Activated CD4-positive, alpha-beta T cell treated with anti-CD3 and anti-CD28 coated beads, Interleukin-2, amount 50 U/mL, for 48 hours (primary cell): ENCODE data around the gene PLXNB2.
"Not testable (repeated sequence)": the region's sequence is repeated elsewhere in the genome, so short reads cannot be mapped to it uniquely, and the experiment has no call there.

Experiments used
- DNase-seq, 2 experiments: peaks; one replicate each; pipeline ENCODE4 v3.0.0-alpha.2; 2020

The PLXNB2 gene

GRCh38 chr22:50306753-50307749, at the start of gene PLXNB2:
Gene PLXNB2 (minus strand): TSS chr22:50307646. CDS start chr22:50290584, 17,062 bp downstream.
- DNase-seq = peak; percentile 29 to 56

DNA sequence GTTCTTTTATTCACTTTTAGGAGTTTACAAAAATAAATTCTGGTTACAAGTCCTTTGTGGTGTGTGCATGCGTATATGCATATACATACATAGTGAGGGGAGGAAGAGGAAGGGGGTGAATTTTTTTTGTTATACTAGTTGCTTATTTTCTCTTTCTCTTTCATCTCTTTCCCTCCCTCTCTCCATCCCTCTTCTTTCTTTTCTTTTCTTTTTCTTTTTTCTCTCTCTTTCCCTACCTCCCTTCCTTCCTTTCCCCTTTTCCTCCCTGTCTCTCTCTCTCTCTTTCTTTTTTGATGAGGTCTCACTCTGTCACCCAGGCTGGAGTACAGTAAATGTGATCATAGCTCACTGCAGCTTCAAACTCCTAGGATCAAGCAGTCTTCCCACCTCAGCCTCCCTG, 49.8 kb upstream of the PLXNB2 start:
- DNase-seq = no peak

- no peak for DNase-seq
Observed at GRCh38 chr22:50356186-50356585, 48.7 kb upstream of the PLXNB2 start.

DNA sequence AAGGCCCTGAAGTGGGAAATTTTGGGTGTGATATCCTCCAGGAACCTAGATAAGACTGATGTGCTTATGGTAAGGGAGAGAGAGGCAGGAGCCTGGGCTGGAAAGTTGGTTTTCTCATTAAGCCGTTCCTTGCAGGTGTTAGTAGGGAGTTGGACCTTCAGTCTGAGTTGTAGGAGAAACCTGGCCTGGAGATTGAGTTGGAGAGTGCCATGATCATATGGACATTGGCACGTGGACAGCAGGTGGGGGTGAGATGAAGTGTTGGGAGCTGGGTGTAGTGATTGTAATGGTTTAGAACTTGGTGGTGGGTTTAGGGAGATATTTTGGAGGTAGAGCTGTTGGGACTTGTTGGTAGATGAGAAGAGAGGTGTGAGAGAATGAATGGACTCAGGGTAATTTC, 40.6 kb upstream of the PLXNB2 start:
- DNase-seq = no peak

DNA sequence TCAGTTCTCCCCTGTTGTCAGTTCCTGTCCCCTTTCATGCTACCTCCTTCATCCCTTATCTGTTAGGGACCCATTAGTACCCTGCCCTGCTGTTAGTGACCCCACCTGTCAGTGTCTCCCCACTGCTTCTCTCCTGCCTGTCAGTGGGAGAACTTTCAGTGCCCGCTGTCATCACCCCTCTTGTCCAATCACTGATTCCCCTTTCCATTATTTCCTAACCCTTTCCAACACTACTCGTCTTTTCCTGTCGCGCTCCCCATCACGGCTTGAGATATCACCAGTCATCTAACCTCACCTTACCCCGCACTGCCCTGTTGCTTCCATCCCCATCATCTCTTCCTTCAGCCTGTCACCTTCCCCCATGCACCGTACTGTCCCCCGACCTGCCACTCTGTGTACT, 39.7 kb upstream of the PLXNB2 start:
- DNase-seq = no peak

GRCh38 chr22:50346470-50346869, 39.0 kb upstream of the PLXNB2 start:
- no peak for DNase-seq

DNA sequence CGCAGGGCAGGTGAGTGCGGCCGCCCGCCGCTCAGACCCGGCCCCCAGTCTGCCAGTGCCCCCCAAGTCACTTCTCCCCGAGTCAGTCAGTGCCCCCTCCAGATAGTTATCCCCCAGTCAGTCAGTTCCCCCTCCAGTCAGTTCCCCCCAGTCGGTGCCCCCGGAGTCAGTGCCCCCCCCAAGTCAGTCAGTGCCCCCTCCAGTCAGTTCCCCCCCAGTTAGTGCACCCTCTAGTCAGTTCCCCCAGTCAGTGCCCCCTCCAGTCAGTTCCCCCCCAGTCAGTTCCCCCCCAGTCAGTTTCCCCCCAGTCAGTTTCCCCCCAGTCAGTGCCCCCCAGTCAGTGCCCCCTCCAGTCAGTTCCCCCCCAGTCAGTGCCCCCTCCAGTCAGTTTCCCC, 36.1 kb upstream of the PLXNB2 start:
- DNase-seq = peak in 1 of 2 experiments; percentile 32

- peak; percentile 88 for DNase-seq
Observed at GRCh38 chr22:50342651-50343540, 35.5 kb upstream of the PLXNB2 start, which contains the start of gene PPP6R2. Gene PPP6R2 (plus strand): TSS chr22:50343327. CDS start chr22:50393909, 50,582 bp downstream.

GRCh38 chr22:50341977-50342650, 34.7 kb upstream of the PLXNB2 start:
- peak; percentile 93 to 95 for DNase-seq

GRCh38 chr22:50339945-50340879, 32.8 kb upstream of the PLXNB2 start:
- peak in 1 of 2 experiments; percentile 17 for DNase-seq

- DNase-seq = no peak
Observed at GRCh38 chr22:50338860-50339462, 31.5 kb upstream of the PLXNB2 start.

GRCh38 chr22:50338042-50338573, 30.7 kb upstream of the PLXNB2 start:
- no peak for DNase-seq

GRCh38 chr22:50337262-50338041, 30.0 kb upstream of the PLXNB2 start:
- no peak for DNase-seq

DNA sequence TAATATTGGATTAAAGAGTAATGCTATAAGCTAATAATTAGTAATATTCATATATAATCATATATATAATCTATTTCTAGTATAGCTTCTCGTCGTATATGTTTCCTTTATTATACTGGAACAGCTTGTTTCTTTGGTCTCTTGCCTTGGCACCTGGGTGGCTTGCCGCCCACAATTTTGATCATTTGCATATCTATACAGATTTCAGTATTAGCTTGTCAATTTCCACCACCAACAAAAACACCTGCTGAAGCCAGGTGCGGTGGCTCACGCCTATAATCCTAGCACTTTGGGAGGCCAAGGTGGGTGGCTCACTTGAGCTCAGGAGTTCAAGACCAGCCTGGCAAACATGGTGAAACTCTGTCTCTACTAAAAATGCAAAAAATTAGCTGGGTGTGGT, 27.0 kb upstream of the PLXNB2 start:
- not testable (repeated sequence) for DNase-seq

DNA sequence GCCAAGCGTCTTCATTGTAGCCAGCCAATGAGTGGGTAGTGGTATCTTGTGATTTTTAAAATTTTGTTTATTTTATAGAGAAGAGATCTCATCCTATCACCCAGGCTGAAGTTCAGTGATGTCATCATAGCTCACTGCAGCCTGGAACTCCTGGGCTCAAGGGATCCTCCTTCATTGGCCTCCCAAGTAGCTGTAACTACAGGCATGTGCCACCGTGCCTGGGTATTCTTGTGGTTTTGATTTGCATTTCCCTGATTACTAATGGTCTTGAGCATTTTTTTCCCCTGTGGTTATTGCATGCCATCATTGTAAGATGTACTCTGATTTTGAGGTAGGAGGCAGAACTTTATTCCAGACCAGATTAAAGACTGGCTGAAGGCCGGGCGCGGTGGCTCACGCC, 21.8 kb upstream of the PLXNB2 start:
- no peak for DNase-seq

- DNase-seq = no peak
Observed at GRCh38 chr22:50327711-50328019, 20.2 kb upstream of the PLXNB2 start.

GRCh38 chr22:50326956-50327710, 19.7 kb upstream of the PLXNB2 start, which contains the start of gene DENND6B:
Gene DENND6B (minus strand): TSS chr22:50327012. CDS start chr22:50326988, 24 bp downstream.
- DNase-seq = peak; percentile 69 to 72

DNA sequence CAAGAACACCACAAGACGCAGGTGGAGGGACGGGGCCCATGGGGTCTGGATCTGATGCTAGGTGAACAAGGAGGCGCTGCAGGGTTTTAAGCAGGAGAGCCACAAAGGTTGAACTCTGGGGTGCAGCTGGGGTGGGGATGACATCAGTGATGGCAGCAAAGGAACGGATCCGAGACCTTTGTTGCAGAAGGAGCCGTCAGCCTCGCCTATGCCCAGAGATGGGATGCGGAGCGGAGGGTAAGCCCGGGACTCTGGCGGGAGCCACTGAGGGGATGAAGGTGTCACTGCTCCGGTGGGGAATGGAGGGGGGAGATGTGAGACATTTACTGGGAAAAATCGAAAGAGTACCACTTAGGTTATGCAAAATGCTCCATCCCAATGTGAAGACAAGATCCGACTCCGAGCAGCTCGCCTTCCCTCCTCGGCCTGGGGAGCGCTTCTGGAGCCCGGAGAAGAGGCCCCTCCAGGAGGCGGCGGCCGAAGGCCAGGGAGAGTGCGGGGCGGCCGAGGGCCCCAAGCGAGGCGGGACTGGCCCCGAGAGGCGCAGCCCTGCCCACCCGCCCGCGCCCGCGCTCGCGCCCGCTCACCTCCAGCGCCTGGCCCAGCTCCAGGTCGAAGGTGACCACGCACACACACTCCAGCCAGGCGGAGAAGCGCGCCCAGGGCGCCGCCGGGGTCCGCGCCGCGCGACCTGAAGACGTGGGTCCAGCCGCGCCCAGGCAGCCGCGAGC, 18.9 kb upstream of the PLXNB2 start:
- DNase-seq = no peak
